ENCODE measurements around the gene BCAN.

Gene BCAN

DNA sequence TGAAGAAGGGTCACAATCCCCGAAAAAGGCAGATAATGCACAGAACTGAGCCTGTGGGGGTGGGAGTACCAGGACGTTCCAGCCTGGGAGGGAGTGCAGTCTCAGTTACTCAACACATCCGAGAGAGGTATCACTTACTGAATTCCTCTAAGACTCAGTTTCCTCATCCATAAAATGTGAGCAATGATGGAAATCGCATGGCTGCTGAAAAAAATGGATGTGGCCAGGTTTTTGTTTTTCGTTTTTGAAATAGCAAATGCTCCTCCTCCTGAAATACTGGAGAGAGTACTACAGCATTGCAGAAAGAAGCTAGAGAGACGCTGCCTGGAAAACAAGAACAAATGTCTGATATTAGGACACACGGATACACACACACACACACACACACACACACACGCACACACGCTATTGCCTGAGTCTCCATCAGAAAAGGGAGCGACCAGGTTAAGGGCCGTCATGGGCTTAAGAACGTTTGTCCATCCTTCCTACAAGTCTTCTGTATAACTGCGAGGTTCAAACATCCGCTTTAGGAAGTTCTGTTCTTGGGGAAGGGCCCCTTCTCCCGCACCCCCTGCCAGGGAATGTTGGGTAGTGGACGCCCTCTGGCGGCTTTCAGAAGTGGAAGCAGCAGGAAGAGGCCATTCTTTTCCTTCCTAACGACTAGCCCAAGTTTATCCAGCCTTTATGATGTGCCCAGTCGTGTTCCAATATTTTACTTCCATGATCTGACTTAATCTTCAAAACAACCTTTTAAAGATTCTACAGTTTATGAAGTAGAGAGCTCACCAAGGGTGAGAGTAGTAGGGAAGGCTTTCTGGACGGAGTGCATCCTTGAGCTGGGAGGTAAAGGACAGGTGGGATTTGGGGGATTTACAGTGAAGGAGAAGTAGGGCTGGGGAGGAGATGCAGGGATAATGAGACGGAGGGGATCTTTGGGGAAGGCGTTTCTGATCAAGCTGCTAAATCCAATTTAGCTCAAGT lies 36.0 kb downstream of the BCAN start:
- no peak for DNase-seq (ENCODE audit: low read depth)

DNA sequence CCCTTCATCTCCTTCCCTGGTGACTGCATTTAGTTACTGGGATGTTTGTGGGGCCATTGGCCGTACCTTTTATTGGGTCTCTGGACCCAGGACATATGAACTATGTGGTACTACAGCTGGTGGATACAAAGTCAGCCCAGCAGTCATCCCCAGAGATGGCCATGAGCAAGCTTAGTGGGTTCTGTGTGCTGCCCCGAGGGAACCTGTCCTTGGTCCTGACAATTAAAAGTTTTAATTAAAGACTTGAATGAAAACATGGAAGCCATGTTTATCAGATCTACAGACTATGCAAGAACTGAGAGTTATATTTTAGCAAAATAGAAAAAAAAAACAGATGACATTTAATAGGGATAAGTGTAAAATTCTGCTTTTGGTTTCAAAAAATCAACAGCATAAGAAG lies 38.1 kb downstream of the BCAN start:
- DNase-seq (ENCODE audit: low read depth): no peak

DNA sequence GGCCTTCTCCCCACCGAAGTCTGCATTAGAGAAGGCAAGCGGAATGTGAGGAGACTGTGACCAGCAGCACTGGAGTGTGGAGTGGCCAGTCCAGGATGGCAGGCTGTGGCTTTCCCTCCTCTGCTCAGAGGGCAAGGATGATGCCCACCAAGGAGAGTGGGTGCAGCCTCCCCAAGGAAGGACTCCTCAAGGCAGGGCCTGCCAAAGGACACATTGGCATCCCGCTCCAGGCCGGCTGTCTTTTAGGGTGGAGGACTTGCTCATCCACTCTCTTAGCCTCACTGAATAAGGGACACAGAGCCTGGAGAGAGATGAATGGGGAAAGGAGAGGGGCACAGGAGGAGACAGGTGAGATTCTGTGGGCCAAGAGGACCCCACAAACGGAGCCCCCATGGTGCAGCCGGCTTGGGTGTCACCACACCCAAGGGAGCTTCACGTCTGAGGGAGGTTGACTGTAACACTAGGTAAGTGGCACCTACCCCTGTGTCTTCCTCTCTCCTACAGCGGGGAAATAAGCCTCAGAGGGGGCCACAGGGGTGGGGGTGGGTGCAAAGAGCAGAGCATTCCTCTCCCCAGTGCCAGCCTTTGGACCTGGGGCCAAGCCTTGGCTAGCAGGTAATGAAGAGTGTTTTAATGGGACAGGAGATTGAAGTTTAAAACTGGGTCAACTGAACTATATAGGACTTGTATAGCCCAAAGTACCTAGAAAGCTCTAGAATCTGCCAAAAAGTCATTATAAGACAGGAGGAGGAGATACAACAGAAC lies 39.5 kb downstream of the BCAN start:
- DNase-seq (ENCODE audit: low read depth): no peak

DNA sequence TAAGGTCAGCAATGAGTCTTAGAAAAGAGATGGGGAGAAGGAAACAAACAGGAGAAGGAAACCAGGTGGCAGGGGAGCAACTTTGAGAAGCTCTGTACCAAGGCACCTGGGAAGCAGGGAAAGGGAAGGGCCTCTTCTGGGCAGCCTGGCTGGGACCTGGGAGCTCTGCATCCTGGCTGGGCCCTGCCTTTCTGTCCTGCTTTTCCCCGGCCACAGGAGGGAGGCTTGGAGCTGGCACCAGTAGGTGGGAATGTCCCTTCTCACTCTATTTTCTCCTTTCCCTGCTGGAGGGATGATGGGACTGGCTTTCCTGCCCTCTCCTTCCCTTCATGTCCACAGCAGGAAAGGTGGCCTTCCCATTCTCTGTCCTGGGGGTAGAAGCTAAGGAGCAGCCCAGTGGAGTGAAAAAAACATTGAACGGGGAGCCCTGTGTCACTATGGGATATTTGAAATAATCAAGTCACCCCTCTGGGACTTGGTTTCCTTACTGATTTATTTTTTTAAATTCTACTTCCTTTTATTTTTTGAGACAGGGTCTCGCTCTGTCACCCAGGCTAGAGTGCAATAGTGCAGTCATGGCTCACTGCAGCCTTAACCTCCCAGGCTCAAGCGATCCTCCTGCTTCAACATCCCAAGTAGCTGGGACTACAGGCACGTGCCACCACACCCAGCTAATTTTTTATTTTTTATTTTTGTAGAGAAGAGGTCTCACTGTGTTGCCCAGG lies 40.4 kb downstream of the BCAN start:
- no peak for DNase-seq (ENCODE audit: low read depth)

DNA sequence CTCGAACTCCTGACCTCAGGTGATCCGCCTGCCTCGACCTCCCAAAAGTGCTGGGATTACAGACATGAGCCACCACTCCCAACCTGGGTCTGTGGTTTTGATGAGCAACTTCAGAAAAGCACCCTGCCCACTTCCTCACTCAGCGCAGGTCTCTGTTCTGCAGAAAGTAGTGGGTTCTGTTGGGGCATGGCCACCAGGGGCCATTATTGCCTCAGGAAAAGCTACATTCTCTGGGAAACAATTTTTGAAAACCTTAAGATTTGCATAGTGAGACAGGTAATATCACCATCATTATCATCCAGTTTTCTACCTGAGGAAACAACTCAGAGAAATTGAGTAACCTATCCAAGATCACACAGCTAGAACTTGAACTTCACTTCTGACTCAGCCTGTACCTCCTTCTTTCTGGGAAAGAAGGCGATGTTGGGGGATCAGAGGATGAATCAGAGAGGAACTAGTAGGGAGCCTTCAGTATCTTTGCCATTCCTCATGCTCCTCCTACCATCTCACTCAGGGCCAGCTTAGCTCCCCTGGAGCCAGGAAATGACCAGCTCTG lies 42.4 kb downstream of the BCAN start:
- no peak for DNase-seq (ENCODE audit: low read depth)

DNA sequence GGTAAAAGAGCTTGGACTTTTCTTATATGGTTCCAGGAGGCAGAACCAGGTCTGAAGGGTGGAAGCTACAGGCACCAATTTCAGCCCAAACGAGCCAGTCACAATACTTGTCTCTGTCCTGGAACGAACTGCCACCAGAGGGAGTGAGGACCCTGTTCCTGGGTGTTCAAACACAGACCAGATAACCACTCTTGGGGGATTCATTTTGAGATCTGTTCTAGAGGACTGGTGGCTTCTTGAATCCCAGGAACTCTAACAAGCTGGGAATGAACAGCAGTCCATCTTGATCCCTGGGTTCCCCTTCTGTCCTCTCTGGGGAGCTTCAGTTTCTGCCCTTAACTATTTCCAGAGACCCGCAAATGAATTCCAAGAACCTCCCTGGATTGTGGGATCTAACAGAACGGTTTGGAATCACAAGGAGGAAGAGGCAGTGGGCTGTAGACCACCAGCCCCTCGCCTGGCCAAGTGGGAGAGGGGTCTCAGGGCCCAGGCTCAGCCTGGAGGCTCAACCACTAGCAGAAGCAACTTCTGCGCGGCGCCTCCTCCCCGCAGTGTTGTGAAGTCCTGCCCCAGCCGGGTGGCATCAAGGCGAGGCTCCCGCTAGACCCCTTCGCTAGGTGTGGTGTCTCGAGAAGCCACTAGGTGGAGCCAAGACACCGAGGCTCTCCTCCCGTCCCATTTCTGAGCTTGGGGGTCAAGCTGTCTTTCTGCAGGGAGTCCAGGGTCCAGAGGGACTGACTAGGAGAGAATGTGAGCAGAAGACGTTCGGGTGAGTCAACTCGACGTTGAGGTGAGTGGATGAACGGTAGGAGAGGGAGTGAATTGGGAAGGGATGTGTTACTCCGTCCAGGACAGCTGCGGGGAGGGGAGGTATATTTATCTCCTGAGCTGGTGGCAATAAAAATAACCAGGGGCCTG lies 47.4 kb downstream of the BCAN start:
- peak; percentile 59 for DNase-seq (ENCODE audit: low read depth)

DNA sequence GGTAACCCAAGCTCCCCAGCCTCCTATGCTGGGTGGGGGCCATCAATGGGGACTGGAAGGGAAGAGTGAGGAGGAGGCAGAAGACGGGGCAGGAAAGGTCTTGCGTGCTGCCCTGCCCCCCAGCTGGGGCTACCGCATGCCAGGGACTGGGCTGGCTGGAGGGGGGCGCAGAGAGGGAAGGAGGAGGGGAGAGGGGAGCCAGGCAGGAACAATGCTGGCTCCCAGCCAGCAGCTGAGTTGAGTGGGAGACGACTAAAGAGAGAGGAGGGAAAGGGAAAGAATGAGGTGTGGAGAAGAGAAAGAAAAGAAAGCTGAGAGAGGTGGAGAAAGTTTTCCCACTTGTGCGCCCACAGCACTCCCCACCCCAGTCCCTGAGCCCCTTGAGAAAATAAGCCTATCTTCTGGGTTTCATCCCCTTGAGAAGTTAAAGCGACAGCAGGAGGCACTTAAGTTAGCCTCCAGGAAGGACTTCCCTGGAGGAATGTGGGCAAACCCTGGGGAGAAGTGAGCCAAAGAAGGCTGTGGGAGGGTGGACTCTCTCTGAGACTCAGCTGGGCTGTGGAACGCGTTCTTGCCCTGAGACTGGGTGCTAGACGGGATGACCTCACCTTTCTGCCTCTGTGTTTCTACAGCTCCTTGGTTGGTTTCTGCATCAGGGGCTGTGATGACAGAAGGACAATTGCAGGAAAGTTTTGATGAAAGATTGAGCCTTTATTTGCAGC lies 48.2 kb downstream of the BCAN start:
- no peak for DNase-seq (ENCODE audit: low read depth)

DNA sequence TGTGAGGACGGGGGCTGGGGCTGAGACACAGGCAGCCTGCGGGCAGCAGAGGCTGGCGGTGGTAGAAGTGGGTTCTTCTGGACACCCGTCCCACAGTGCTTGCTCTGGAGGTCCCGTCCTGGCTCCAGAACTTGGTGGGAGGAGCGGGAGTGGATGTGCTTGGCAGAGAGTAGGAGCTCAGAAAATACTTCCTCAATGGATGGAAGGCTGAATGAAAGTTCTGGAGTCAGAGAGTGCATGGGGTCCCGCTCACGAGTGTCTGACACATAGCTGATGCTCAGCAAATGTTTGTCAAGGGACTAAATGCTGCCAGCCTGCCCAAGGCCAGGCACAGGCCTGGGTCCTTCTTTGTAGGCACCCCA lies 48.7 kb downstream of the BCAN start:
- no peak for DNase-seq (ENCODE audit: low read depth)

DNA sequence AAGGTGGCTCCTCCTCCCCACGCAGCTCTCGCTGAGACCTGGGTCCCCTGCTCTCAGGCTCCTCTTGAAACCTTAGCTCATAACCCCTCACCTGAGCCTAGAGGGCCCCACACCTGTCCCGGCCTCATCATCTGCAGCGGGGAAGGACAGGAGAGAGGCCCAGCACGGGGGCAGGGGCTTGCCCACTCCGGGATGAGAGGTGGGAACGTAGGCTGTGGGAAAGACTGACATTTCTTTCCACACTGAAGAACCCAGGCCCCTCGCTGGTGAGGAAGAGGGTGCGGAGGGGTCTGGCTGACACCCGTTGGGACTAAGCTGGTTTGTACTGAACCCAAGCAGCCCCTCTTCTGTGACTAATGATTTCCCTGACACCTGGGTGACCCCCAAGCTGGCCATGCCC lies 49.3 kb downstream of the BCAN start:
- DNase-seq (ENCODE audit: low read depth): no peak

DNA sequence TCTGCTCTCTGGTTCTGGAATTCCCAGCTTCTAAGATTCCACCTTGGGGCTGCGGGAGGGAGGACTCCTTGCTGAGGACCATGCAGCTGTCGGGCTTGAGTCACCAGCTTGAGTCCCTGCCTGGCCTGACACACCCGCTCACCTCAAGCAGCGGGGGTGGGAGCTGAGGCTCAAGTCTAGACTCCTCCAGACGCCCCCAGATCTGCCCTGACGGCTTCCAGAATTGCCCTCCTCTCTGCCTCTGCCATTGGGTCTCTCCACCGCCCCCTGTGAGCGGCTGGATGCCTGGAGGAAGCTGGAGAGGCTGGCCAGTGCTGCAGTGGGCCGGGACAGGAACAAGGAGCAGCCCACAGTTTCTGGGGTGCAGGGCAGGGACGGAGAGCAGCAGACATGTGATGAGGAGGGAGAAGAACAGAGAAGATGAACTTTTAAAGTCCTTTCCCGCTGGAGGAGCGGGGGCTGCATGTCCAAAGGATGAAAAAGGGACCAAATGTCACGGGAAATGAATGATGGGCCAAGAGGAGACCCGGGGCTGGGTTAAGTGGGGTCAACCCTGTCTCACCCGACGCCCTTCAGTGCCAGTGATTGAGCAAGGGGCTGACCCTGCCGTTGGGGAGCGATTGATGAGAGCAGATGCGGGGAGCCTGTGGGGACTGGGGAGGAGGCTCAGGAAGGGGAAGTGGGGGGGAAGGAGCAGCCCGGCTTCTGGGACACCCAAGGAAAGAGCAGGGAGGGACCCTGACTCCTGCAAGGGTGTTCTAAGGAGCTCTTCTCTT lies 49.9 kb downstream of the BCAN start:
- DNase-seq (ENCODE audit: low read depth): no peak

DNA sequence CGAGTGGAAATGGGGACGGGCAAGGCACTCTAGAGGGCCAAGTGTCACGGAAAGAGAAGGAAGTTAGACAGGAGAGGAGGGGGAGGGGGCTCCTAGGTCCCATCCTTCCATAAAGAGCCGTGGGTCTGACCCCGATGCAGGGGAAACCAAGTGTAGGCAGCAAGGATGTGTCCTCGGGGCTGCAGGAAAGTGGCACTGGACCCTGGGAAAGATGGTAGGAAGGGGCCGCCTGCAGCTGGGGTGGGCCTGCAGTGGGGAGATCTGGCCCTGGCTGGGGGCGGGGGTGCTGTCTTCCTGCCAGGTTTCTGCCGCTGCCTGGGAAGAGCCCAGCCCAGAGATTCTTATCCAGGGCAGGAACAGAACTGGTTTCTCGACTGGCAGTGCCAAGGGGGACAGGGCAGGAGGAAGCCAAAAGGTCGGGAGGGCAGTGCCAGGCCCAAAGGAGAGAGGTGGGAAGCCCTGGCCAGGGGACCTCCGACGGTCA lies 50.6 kb downstream of the BCAN start:
- no peak for DNase-seq (ENCODE audit: low read depth)

DNA sequence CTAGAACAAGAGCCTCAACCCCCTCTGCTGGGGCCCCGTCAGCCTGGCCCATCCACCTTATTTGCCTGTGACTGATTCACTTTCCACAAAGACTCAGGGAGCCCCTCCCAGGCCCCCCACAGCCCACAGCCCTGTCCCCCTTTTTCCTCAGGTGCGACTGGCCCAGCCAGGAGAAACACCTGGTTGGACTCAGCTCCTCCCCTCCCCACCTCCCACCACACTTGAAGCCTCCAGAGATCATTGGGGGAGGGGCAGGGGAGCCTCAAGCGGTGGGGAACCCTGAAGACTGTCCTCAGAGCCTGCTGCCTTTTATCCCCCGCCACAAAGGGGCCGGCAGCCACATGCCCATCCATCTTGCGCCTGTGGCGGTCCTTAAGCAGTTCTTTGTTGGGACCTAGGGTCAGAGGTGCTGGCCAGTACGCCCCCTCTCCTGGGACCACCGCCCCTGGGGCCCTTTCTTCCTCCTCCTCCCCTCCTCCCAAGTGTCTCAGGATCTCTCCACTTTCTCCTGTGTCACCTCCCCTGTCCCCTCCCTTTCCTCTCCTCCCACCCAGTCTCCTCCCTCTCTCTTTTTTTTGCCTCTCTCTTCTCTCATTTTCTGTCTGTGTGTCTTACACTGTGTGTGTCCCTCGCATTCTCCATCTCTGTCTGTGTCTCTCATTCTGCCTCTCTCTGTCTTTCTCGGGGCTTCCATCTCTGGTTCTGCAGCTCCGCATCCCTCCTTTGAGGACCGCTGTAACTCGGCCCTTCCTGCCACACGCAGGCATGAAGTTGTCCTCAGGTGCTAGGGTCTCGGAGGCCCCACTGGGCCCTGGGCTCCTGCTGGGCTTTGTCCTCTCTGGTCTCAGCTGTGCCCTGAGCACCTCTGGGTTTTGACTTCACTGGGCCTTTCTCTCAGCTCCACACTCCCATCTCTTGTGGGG lies 51.3 kb downstream of the BCAN start:
- DNase-seq (ENCODE audit: low read depth): no peak

DNA sequence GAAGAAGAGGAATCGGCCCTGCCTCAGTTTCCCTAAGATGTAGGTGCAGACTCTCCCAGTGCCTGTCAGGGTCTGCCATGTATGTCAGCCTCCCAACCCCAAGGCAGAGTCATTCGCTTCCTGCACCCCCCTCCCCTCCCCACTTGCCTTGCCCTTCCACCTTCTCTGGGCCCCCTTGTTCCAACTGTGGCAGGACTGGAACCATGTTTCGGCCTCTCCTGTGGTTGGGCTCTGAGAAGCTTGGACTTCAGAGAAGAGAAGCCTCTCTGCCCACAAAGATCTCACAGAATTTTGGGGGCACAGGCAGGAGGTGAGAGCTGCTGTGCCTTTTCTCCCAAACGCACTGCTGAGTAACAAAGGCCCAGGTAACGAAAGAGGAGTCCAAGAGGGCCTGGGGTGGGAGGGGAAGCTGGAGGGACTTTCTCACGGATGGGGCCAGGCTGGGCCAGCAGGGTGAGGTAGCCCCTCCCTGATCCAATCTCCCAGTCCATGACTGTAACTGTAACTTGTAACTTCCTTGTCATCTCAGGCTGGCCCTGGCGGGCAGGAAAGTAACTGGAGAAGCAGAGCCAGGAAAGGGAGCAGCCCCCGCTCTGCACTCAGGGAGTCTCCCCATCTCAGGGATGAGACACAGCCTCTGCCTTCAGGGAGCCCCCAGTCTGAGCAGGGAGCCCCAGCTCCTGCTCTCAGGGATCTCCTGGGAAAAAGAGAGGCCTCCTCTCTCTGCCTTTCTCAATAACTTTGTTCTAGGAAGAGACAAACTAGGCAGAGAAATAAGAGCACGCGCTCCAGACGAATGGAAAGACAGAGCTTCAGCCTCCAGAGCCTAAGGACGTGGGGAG lies 52.2 kb downstream of the BCAN start:
- DNase-seq (ENCODE audit: low read depth): no peak

DNA sequence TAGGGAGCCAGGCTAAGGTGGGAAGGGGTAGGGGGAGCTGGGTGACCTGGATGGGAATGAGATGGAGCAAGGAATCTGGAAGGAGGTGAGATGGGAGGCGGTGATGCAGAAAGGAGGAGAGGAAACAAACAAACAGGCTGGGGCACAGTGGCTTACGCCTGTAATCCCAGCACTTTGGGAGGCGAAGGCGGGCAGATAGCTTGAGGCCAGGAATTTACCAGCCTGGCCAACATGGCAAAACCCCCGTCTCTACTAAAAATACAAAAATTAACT lies 52.7 kb downstream of the BCAN start:
- no peak for DNase-seq (ENCODE audit: low read depth)

DNA sequence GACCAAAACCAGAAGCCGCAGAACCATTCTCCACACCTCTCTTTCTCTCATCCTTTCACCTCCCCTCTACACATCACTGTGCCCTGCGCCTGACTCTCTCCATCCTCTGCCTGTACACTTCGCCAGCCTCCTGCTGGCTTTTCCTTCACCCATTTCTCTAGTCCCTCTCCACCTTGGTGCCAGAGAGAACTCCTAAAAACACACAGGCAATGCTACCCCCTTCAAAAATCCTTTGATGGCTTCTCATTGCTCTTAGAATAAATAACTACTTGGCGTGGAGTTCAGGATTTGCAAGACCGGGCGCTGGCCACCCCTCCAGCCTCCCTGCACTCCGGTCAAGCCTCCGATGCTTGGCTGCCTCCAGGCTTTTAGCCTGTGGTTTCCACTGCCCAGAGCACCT lies 54.8 kb downstream of the BCAN start:
- no peak for DNase-seq (ENCODE audit: low read depth)

DNA sequence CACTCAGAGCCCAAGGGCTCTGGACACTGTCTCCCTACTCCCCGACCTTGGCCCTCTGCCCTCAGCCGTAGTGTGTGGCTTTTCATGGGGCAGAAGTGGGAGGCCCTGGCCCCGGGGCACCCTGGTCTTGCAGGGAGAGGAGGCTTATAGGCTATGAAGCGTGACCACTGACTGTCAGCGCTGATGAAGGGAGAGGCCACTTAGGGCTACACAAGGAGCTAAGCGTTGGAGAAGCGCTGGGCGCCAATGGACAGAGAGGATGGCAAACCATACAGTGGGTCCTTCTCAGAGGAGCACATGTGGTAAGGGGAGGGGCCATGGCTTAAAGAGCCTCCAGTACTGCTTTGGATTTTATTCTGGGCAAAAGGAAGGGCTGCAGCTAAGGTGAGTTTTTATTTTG lies 55.6 kb downstream of the BCAN start:
- no peak for DNase-seq (ENCODE audit: low read depth)

DNA sequence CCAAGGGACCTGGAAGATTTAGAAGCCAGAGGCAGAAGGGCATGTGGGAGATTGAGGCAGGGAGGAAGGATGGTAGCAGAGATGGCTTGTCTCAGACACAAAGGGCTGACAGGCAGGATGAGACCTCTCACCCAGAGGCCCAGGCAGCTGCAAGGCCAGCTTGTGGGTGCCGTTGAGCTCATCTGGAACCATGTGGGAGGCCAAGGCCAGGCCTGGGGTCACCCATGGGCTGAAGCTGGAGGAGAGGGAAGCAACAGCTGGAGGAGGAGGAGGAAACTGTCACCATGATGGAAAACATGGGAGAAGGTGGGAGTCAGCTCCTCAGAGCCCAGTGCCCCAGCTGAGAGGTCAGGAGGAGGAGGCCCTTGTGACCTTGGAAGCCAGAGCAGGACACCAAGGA lies 57.1 kb downstream of the BCAN start:
- no peak for DNase-seq (ENCODE audit: low read depth)
